ENCODE measurements around the gene CLDN9.

- TF ChIP-seq POU6F1 (CRISPR knock-in tag; IDR thresholded peaks at IDR 0.05; ENCODE audit: borderline replicate concordance, low read depth) (no peak), ESRRG (CRISPR knock-in tag; IDR thresholded peaks at IDR 0.05) (no peak), ZFP3 (CRISPR knock-in tag; IDR thresholded peaks at IDR 0.05) (no peak), ARNTL (CRISPR knock-in tag; IDR thresholded peaks at IDR 0.05; ENCODE audit: borderline replicate concordance, low read depth) (no peak), PATZ1 (CRISPR knock-in tag; IDR thresholded peaks at IDR 0.05; ENCODE audit: borderline replicate concordance) (no peak), OSR1 (CRISPR knock-in tag; IDR thresholded peaks at IDR 0.05) (no peak), TOX (CRISPR knock-in tag; IDR thresholded peaks at IDR 0.05; ENCODE audit: borderline replicate concordance) (no peak), ZFP30 (CRISPR knock-in tag; IDR thresholded peaks at IDR 0.05) (no peak), CREB5 (CRISPR knock-in tag; IDR thresholded peaks at IDR 0.05; ENCODE audit: low read depth) (no peak), TCF4 (CRISPR knock-in tag; IDR thresholded peaks at IDR 0.05; ENCODE audit: borderline replicate concordance) (no peak)
Observed at GRCh38 chr16:3059723-3060242, 47.1 kb downstream of the CLDN9 start.

Data from SK-N-SH treated with all-trans-retinoic acid at 6 μM for 48 hours (cell line).